CMK (cell line): ENCODE data around the gene ITGA11.
A peak's percentile ranks its signal among the peaks of the same experiment; 100 is the strongest.

Source experiments
- DNase-seq: peaks from one replicate; pipeline ENCODE4 v3.0.0-alpha.2; 2010; ENCODE audit warnings: low read depth

ITGA11 gene

GRCh38 chr15:68389936-68390817, 41.8 kb downstream of the ITGA11 start:
- DNase-seq = no peak

- DNase-seq = no peak
Observed at GRCh38 chr15:68389041-68389930, 42.7 kb downstream of the ITGA11 start.

- no peak for DNase-seq
Observed at GRCh38 chr15:68387381-68388143, 44.4 kb downstream of the ITGA11 start.

GRCh38 chr15:68386587-68387288, 45.2 kb downstream of the ITGA11 start:
- no peak for DNase-seq

- no peak for DNase-seq
Observed at GRCh38 chr15:68385671-68386586, 46.0 kb downstream of the ITGA11 start.

- DNase-seq = no peak
Observed at GRCh38 chr15:68385240-68385561, 46.8 kb downstream of the ITGA11 start.

GRCh38 chr15:68384451-68385239, 47.3 kb downstream of the ITGA11 start:
- no peak for DNase-seq

- peak; percentile 33 for DNase-seq
Observed at GRCh38 chr15:68383161-68384074, 48.5 kb downstream of the ITGA11 start.

GRCh38 chr15:68382286-68383007, 49.5 kb downstream of the ITGA11 start:
- DNase-seq = no peak

GRCh38 chr15:68380456-68380855, 51.5 kb downstream of the ITGA11 start:
- DNase-seq = no peak

GRCh38 chr15:68379759-68380290, 52.1 kb downstream of the ITGA11 start:
- DNase-seq = no peak

- DNase-seq = no peak
Observed at GRCh38 chr15:68379058-68379758, 52.8 kb downstream of the ITGA11 start.

- no peak for DNase-seq
Observed at GRCh38 chr15:68378595-68378994, 53.4 kb downstream of the ITGA11 start.

GRCh38 chr15:68377766-68378165, 54.2 kb downstream of the ITGA11 start:
- DNase-seq = no peak

- no peak for DNase-seq
Observed at GRCh38 chr15:68376447-68377060, 55.4 kb downstream of the ITGA11 start.

GRCh38 chr15:68375716-68376220, 56.2 kb downstream of the ITGA11 start:
- no peak for DNase-seq
